HepG2 (cell line): ENCODE results near the gene CCL19. TPM values are rescaled to one million over a fixed set of nuclear protein-coding genes. Genes with fewer than 3 reads are reported as not detected.

Experiments used
- CEBPB ChIP-seq: IDR thresholded peaks from 2 replicates; pipeline ENCODE4 v1.6.1; 2011; ENCODE audit warnings: low read depth, low read length, improper control_type of control experiment, borderline replicate concordance
- DMTF1 ChIP-seq: sonication (generic); formaldehyde crosslinking; IDR thresholded peaks from 2 replicates; pipeline ENCODE4 v1.4.0; 2020; ENCODE audit warnings: mild to moderate bottlenecking, missing genetic modification reagents
- EHMT2 ChIP-seq: fragments of 200-600 bp; sonication (generic); IDR thresholded peaks from 2 replicates; pipeline ENCODE4 v1.7.0; 2017; ENCODE audit warnings: antibody characterized with exemption, low read depth, low read length, borderline replicate concordance
- HMG20B ChIP-seq: conservative IDR thresholded peaks from 2 replicates; pipeline ENCODE4 v1.6.1; 2016; ENCODE audit warnings: missing genetic modification reagents, missing compliant biosample characterization
- HNRNPH1 ChIP-seq: fragments of 200-400 bp; formaldehyde crosslinking; optimal IDR thresholded peaks from 2 replicates; pipeline ENCODE3; 2017; ENCODE audit warnings: mild to moderate bottlenecking, low read depth, low read length
- LBX2 ChIP-seq: sonication (generic); formaldehyde crosslinking; IDR thresholded peaks from 2 replicates; pipeline ENCODE4 v1.5.0; 2020; ENCODE audit warnings: missing genetic modification reagents, mild to moderate bottlenecking, borderline replicate concordance
- MLLT10 ChIP-seq: sonication (generic); formaldehyde crosslinking; IDR thresholded peaks from 2 replicates; pipeline ENCODE4 v1.4.0; 2020; ENCODE audit warnings: missing genetic modification reagents
- MTERF4 ChIP-seq: sonication (generic); formaldehyde crosslinking; IDR thresholded peaks from 2 replicates; pipeline ENCODE4 v1.8.0; 2023; ENCODE audit warnings: mild to moderate bottlenecking, missing genetic modification reagents
- RAD21 ChIP-seq: fragments of 450-650 bp; formaldehyde crosslinking; IDR thresholded peaks from 2 replicates; pipeline ENCODE4 v1.5.0; 2020; ENCODE audit warnings: mild to moderate bottlenecking
- RBFOX2 ChIP-seq: fragments of 200-400 bp; formaldehyde crosslinking; IDR thresholded peaks from 2 replicates; pipeline ENCODE4 v1.6.1; 2017; ENCODE audit warnings: low read depth, mild to moderate bottlenecking, low read length
- SMARCE1 ChIP-seq: fragments of 450-650 bp; IDR thresholded peaks from 2 replicates; pipeline ENCODE4 v1.6.1; 2017; ENCODE audit warnings: borderline replicate concordance
- TAF1 ChIP-seq: sonication (generic); formaldehyde crosslinking; IDR thresholded peaks from 2 replicates; pipeline ENCODE4 v1.4.0; 2020; ENCODE audit warnings: missing genetic modification reagents
- TCF12 ChIP-seq, 2 experiments: fragments of 450-650 bp in 1 of 2; sonication (generic) in 1 of 2; formaldehyde crosslinking in 1 of 2; IDR thresholded peaks; 2 replicates each; pipeline versions ENCODE4 v1.6.1 to v1.8.0; 2017 to 2022; ENCODE audit warnings: antibody characterized with exemption in 1 of 2, mild to moderate bottlenecking in 1 of 2, missing genetic modification reagents in 1 of 2, moderate library complexity in 1 of 2
- TCF7L2 ChIP-seq: IDR thresholded peaks from 2 replicates; pipeline ENCODE4 v1.6.1; 2011; ENCODE audit warnings: mild to moderate bottlenecking, low read depth, low read length, moderate library complexity
- THAP8 ChIP-seq: sonication (generic); formaldehyde crosslinking; IDR thresholded peaks from 2 replicates; pipeline ENCODE4 v1.5.1; 2020; ENCODE audit warnings: missing genetic modification reagents, mild to moderate bottlenecking, borderline replicate concordance
- TP53 ChIP-seq: sonication (generic); formaldehyde crosslinking; conservative IDR thresholded peaks from 2 replicates; pipeline ENCODE4 v1.4.0; 2020; ENCODE audit warnings: missing genetic modification reagents
- U2AF2 ChIP-seq: fragments of 200-400 bp; formaldehyde crosslinking; IDR thresholded peaks from 2 replicates; pipeline ENCODE4 v1.6.1; 2017; ENCODE audit warnings: low read depth, mild to moderate bottlenecking, low read length
- ZFP36L2 ChIP-seq: sonication (generic); formaldehyde crosslinking; IDR thresholded peaks from 2 replicates; pipeline ENCODE4 v1.4.0; 2020; ENCODE audit warnings: missing genetic modification reagents
- ZMAT5 ChIP-seq: sonication (generic); formaldehyde crosslinking; IDR thresholded peaks from 2 replicates; pipeline ENCODE4 v1.5.0; 2020; ENCODE audit warnings: mild to moderate bottlenecking, low read depth, missing genetic modification reagents, borderline replicate concordance
- ZNF230 ChIP-seq: sonication (generic); formaldehyde crosslinking; IDR thresholded peaks from 2 replicates; pipeline ENCODE4 v1.4.0; 2020; ENCODE audit warnings: mild to moderate bottlenecking, missing genetic modification reagents
- ZNF235 ChIP-seq: sonication (generic); formaldehyde crosslinking; IDR thresholded peaks from 2 replicates; pipeline ENCODE4 v1.8.1; 2023; ENCODE audit warnings: mild to moderate bottlenecking, missing genetic modification reagents, borderline replicate concordance
- ZNF256 ChIP-seq: sonication (generic); formaldehyde crosslinking; conservative IDR thresholded peaks from 2 replicates; pipeline ENCODE4 v1.4.0; 2020; ENCODE audit warnings: missing genetic modification reagents
- ZNF343 ChIP-seq: sonication (generic); formaldehyde crosslinking; IDR thresholded peaks from 2 replicates; pipeline ENCODE4 v1.4.0; 2020; ENCODE audit warnings: mild to moderate bottlenecking, missing genetic modification reagents
- ZNF382 ChIP-seq: sonication (generic); formaldehyde crosslinking; IDR thresholded peaks from 2 replicates; pipeline ENCODE4 v1.5.0; 2020; ENCODE audit warnings: missing genetic modification reagents, mild to moderate bottlenecking, borderline replicate concordance
- ZNF567 ChIP-seq: sonication (generic); formaldehyde crosslinking; IDR thresholded peaks from 2 replicates; pipeline ENCODE4 v1.8.1; 2023; ENCODE audit warnings: mild to moderate bottlenecking, missing genetic modification reagents, borderline replicate concordance
- polyA plus RNA-seq, 8 experiments: library from polyadenylated mRNA; depleted of rRNA in 3 of 8; stranded (reverse) in 7 of 8; unstranded in 1 of 8; fragments of >200 nt; fragmentation: Illumina TruSeq in 4 of 8; extraction: Trizol in 4 of 8; gene quantifications; 2 replicates each; pipeline versions ENCODE4 v1.2.1 to v1.2.3, GENCODE V29; 2011 to 2016; ENCODE audit warnings: low read depth in 4 of 8, missing spikeins in 1 of 8, mixed read lengths in 1 of 8; ENCODE audit not compliant: insufficient read depth in 1 of 8
- total RNA-seq, 5 experiments: library from RNA; depleted of rRNA; stranded (reverse); fragments of >200 nt; fragmentation: Illumina TruSeq; extraction: Trizol; gene quantifications; 2 replicates each; pipeline ENCODE4 v1.2.3, GENCODE V29; 2016; ENCODE audit warnings: low read depth in 1 of 5

Gene CCL19
- total and polyA plus RNA-seq, 2 of the 13 experiments (the other 11 are each of a cell fraction or from before 2014, with no cell fraction given) = not detected

GRCh38 chr9:34646211-34647083, 44.6 kb downstream of the CCL19 start, which contains the start of gene GALT (continued):
- TF ChIP-seq ZNF230 (CRISPR knock-in tag) (0 out of 2 replicates have a peak, but pooled peaks have one; percentile 24), ZNF382 (no peak), RBFOX2 (peak; percentile 93), EHMT2 (no peak), ZFP36L2 (CRISPR knock-in tag) (no peak), TCF12 (IDR thresholded peaks at IDR 0.05) (no peak), TCF12 (CRISPR knock-in tag; IDR thresholded peaks at IDR 0.05) (0 out of 2 replicates have a peak, but pooled peaks have one; percentile 57), U2AF2 (no peak), MLLT10 (CRISPR knock-in tag) (no peak), SMARCE1 (no peak), HNRNPH1 (no peak), MTERF4 (CRISPR knock-in tag) (peak; percentile 89; the same call in 1 of the 2 replicates), TAF1 (peak; percentile 90), ZNF235 (CRISPR knock-in tag) (peak; percentile 34; the same call in 1 of the 2 replicates), TCF7L2 (no peak), HMG20B (CRISPR knock-in tag) (no peak), CEBPB (no peak), ZNF343 (0 out of 2 replicates have a peak, but pooled peaks have one; percentile 29), ZMAT5 (no peak), DMTF1 (no peak), RAD21 (CRISPR knock-in tag) (peak; percentile 60), ZNF256 (CRISPR knock-in tag) (peak; percentile 53; the same call in 1 of the 2 replicates), THAP8 (no peak; the same call in 1 of the 2 replicates), ZNF567 (CRISPR knock-in tag) (peak; percentile 80; the same call in 1 of the 2 replicates), TP53 (CRISPR knock-in tag) (no peak), LBX2 (no peak)
